HepG2 (cell line): ENCODE results near the gene STARD10. TPM values are rescaled to one million over a fixed set of nuclear protein-coding genes. Genes with fewer than 3 reads are reported as not detected.

Source experiments
- ATAC-seq: fragments of 200-7000 bp; cut with Tn5 transposase; 3 replicates; pipeline ENCODE4 v1.9.1; 2020; ENCODE audit warnings: mild to moderate bottlenecking, moderate library complexity
- BruUV-seq: library from RNA; stranded (reverse); fragments of 400-500 nt; replicated peaks from 2 replicates; lab custom pipeline; 2021; lab: Mats Ljungman, UMichigan
- CTCF ChIA-PET: fragments of 300-600 bp; formaldehyde crosslinking; extraction: SDS; loops from one replicate; lab custom pipeline; 2021; ENCODE audit warnings: low total read pairs, inconsistent platforms, low intra/inter-chr PET ratio; lab: Yijun Ruan, JAX
- POLR2A ChIA-PET: fragments of 350-600 bp; sonication (Branson Sonifier 250); formaldehyde crosslinking; loops from one replicate; lab custom pipeline; 2020; ENCODE audit warnings: antibody characterized with exemption, inconsistent platforms; lab: Yijun Ruan, JAX
- DNase-seq: peaks from one replicate; pipeline ENCODE4 v3.0.0-alpha.2; 2015; ENCODE audit warnings: low spot score
- FAIRE-seq: peaks from 3 replicates; lab custom pipeline; 2011; peaks lifted over from hg19 to GRCh38; lab: Jason Lieb, UNC
- H2AFZ ChIP-seq: one replicate; pipeline ENCODE4 v1.6.1; 2011; ENCODE audit warnings: low read length, inconsistent platforms
- H3K27ac ChIP-seq: fragments of 300-600 bp; 3 replicates; pipeline ENCODE4 v1.8.0; 2011; ENCODE audit warnings: mixed run types, mild to moderate bottlenecking, mixed read lengths, low read length, inconsistent platforms; ENCODE audit not compliant: insufficient read depth; ENCODE audit errors: extremely low read length
- H3K27me3 ChIP-seq, 2 experiments: fragments of 200-600 bp in 1 of 2; 2 replicates in 1 of 2; 3 replicates in 1 of 2; pipeline versions ENCODE4 v1.6.0 to v1.8.0; 2011; ENCODE audit warnings: low read length in 2 of 2, mild to moderate bottlenecking in 2 of 2, moderate library complexity in 2 of 2, inconsistent platforms in 1 of 2; ENCODE audit not compliant: insufficient read depth in 2 of 2, control insufficient read depth in 1 of 2
- H3K36me3 ChIP-seq, 2 experiments: fragments of 200-600 bp in 1 of 2; replicated peaks in 1 of 2; 2 replicates in 1 of 2; 3 replicates in 1 of 2; pipeline versions ENCODE4 v1.5.1 to v1.8.0; 2011; ENCODE audit warnings: low read length in 2 of 2, inconsistent platforms in 1 of 2; ENCODE audit not compliant: insufficient read depth in 2 of 2, control insufficient read depth in 1 of 2
- H3K4me1 ChIP-seq: 2 replicates; pipeline ENCODE4 v1.5.1; 2012; ENCODE audit warnings: low read length, inconsistent platforms; ENCODE audit not compliant: insufficient read depth
- H3K4me2 ChIP-seq: 2 replicates; pipeline ENCODE4 v1.6.0; 2011; ENCODE audit warnings: low read depth, low read length, inconsistent platforms
- H3K4me3 ChIP-seq, 3 experiments: fragments of 200-600 bp in 1 of 3; sonication (generic), shearing (Covaris generic) in 1 of 3; replicated peaks in 1 of 3; 2 replicates each; pipeline ENCODE4 v1.5.1; 2011 to 2016; ENCODE audit warnings: low read length in 3 of 3, inconsistent platforms in 2 of 3, low read depth in 2 of 3, mild to moderate bottlenecking in 2 of 3, control low read depth in 1 of 3, mixed read lengths in 1 of 3; ENCODE audit not compliant: insufficient read depth in 1 of 3
- H3K79me2 ChIP-seq: one replicate; pipeline ENCODE4 v1.6.1; 2011; ENCODE audit warnings: low read length, inconsistent platforms; ENCODE audit not compliant: insufficient read depth
- H3K9ac ChIP-seq: 2 replicates; pipeline ENCODE4 v1.6.0; 2011; ENCODE audit warnings: mild to moderate bottlenecking, low read depth, low read length, inconsistent platforms; ENCODE audit not compliant: insufficient read depth
- H3K9me3 ChIP-seq: 2 replicates; pipeline ENCODE4 v1.5.1; 2012; ENCODE audit warnings: mild to moderate bottlenecking, low read length
- H4K20me1 ChIP-seq: 2 replicates; pipeline ENCODE4 v1.6.0; 2011; ENCODE audit warnings: inconsistent platforms, mild to moderate bottlenecking, low read length, moderate library complexity; ENCODE audit not compliant: insufficient read depth
- BRCA1 ChIP-seq: sonication (generic); formaldehyde crosslinking; IDR thresholded peaks from 2 replicates; pipeline ENCODE4 v1.4.0; 2020; ENCODE audit warnings: missing genetic modification reagents
- CBX1 ChIP-seq: IDR thresholded peaks from one replicate; pipeline ENCODE4 v1.6.1; 2016; ENCODE audit warnings: antibody characterized with exemption, low read depth
- PCBP1 ChIP-seq: fragments of 200-400 bp; formaldehyde crosslinking; IDR thresholded peaks from 2 replicates; pipeline ENCODE4 v1.6.1; 2017; ENCODE audit warnings: mild to moderate bottlenecking, low read depth, low read length, borderline replicate concordance
- SCMH1 ChIP-seq: sonication (generic); formaldehyde crosslinking; IDR thresholded peaks from 2 replicates; pipeline ENCODE4 v1.9.0; 2021; ENCODE audit warnings: missing genetic modification reagents, mild to moderate bottlenecking, borderline replicate concordance
- SIX1 ChIP-seq: sonication (generic); formaldehyde crosslinking; IDR thresholded peaks from 2 replicates; pipeline ENCODE4 v1.4.0; 2020; ENCODE audit warnings: missing genetic modification reagents, borderline replicate concordance
- STAG1 ChIP-seq: sonication (generic); formaldehyde crosslinking; IDR thresholded peaks from 2 replicates; pipeline ENCODE4 v1.4.0; 2020; ENCODE audit warnings: missing genetic modification reagents
- TOE1 ChIP-seq: sonication (generic); formaldehyde crosslinking; IDR thresholded peaks from 2 replicates; pipeline ENCODE4 v1.4.0; 2020; ENCODE audit warnings: mild to moderate bottlenecking, missing genetic modification reagents
- ZBTB8A ChIP-seq: sonication (generic); formaldehyde crosslinking; IDR thresholded peaks from 2 replicates; pipeline ENCODE4 v1.4.0; 2020; ENCODE audit warnings: mild to moderate bottlenecking, low read depth, missing genetic modification reagents, borderline replicate concordance
- ZNF232 ChIP-seq: sonication (generic); formaldehyde crosslinking; IDR thresholded peaks from 2 replicates; pipeline ENCODE4 v1.4.0; 2020; ENCODE audit warnings: missing genetic modification reagents, borderline replicate concordance
- WGBS: methylation state at CpG from one replicate; pipeline ENCODE4 v1.1.6; 2017; ENCODE audit warnings: low lambda C conversion rate; 5-methylcytosine and 5-hydroxymethylcytosine counted together
- in situ Hi-C: cut with HindIII; loops from 2 replicates; pipeline ENCODE4 v1.10.0; 2017; ENCODE audit warnings: low pct_unique_long_range_greater_than_20kb; ENCODE audit not compliant: extremely low pct_ligation_motif_present
- intact Hi-C: fragments of 100-400 bp; cut with micrococcal nuclease; formaldehyde crosslinking; loops from one replicate; pipeline ENCODE4 v1.10.0; 2022; ENCODE audit not compliant: unreplicated experiment
- polyA plus RNA-seq, 8 experiments: library from polyadenylated mRNA; depleted of rRNA in 3 of 8; stranded (reverse) in 7 of 8; unstranded in 1 of 8; fragments of >200 nt; fragmentation: Illumina TruSeq in 4 of 8; extraction: Trizol in 4 of 8; gene quantifications; 2 replicates each; pipeline versions ENCODE4 v1.2.1 to v1.2.3, GENCODE V29; 2011 to 2016; ENCODE audit warnings: low read depth in 4 of 8, missing spikeins in 1 of 8, mixed read lengths in 1 of 8; ENCODE audit not compliant: insufficient read depth in 1 of 8
- total RNA-seq, 5 experiments: library from RNA; depleted of rRNA; stranded (reverse); fragments of >200 nt; fragmentation: Illumina TruSeq; extraction: Trizol; gene quantifications; 2 replicates each; pipeline ENCODE4 v1.2.3, GENCODE V29; 2016; ENCODE audit warnings: low read depth in 1 of 5
- TF ChIP-seq, protein P1 (sequence below): sonication (generic); formaldehyde crosslinking; IDR thresholded peaks from 2 replicates; pipeline ENCODE4 v1.5.0; 2020; ENCODE audit warnings: mild to moderate bottlenecking, missing genetic modification reagents, borderline replicate concordance

The STARD10 gene
- total and polyA plus RNA-seq, 2 of the 13 experiments (the other 11 are each of a cell fraction or from before 2014, with no cell fraction given) = 260 to 341 TPM

DNA sequence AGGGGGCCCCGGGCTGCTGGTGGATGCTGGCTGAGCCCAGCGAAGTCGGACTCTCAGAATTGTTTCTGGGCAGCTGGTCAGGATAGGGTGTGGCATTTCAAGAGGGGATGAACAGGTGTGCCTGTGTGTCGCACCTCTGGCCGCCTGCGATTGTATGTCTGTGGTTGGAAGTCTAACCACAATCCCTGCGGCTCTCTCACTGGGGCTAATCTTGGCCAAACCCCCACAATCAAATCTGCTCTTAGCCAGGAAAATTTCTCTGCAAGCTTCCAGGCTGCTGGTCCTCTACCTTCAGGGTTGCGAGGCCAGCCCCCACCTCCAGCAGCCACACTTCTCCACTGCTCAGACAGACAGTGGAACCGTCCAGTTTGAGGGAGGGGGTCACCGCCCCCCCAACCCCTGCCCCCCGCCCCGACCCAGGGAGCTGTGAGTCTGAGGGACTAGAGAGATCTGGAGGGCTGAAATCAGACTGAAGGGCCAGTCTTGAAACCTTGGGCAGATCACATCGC lies 21.3 kb upstream of the STARD10 start:
- H3K27ac ChIP-seq = no peak overlapping the region
- no peak for ATAC-seq
- peak overlapping the region; percentile 73 to 90 (median 82) for H3K4me3 ChIP-seq
- ChIA-PET POLR2A (interaction anchor here (0.6 to 1.5 kb wide), 2 partner anchors 14 to 32 kb away, joined by 3 read pairs; no protein-coding TSS in a partner anchor), CTCF (interaction anchor here (3.6 kb wide), 1 partner anchor 90 kb away, joined by 25 read pairs; no protein-coding TSS in a partner anchor)
- no peak overlapping the region for H2AFZ ChIP-seq
- TF ChIP-seq SCMH1 (CRISPR knock-in tag) (no peak), PCBP1 (0 out of 2 replicates have a peak, but pooled peaks have one; percentile 24)
- H4K20me1 ChIP-seq = no peaks in the 10 kb centered on the region
- no peaks in the 10 kb centered on the region for H3K9me3 ChIP-seq
- intact Hi-C loops (no loop called here), in situ Hi-C loops (no loop called here)
- H3K36me3 ChIP-seq = peaks cover 0 to 2% of the 10 kb centered on the region in 2 experiments; a peak in 2 of 5 replicates
- no peaks in the 10 kb centered on the region; a peak in 1 of 5 replicates for H3K27me3 ChIP-seq
- peaks cover 20% of the 10 kb centered on the region for H3K79me2 ChIP-seq
- peak overlapping the region; percentile 99 for H3K4me2 ChIP-seq
- BruUV-seq = no TSS peak
- FAIRE-seq = no peak
- no peak for DNase-seq
- 24% methylated on average over 4 of the region's 13 CpGs for WGBS
- H3K9ac ChIP-seq = peak overlapping the region; percentile 91
- peaks cover 37% of the 10 kb centered on the region for H3K4me1 ChIP-seq

DNA sequence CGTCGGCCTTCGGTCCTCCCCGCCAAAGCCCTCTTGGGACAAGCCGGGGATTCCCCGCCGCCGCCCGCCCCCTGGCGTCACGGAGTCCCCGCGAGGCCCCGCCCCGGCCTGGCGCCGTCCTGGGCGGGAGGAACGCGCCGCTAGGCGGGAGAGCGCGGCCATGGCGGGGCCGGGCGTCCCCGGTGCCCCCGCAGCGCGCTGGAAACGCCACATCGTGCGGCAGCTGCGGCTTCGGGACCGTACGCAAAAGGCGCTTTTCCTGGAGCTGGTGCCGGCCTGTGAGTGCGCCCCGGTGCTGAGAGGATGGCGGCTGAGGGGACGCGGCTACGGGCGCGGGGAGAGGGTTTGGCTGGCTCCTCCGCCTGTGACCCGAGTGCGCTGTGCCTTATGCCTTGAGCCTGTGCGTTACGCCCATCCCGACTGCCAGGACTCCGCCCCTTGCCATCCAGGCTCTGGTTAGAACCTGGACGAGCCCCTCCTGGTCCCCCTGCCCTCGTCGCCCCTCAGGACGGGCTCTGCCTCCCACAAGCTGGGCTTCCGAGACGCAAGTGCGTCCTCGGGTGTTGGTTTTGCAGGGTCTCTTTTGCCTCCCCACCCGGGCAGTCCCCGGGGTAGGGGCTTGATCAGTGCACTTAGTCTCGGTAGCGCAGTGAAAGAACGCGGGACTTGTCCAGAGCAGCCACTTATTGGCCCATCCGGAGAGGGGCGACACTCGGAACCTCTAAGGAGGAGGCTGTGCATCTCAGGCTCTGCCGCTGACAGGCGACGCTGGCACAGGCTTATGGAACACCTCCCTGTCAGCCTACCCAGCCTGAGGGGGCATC lies 20.7 kb upstream of the STARD10 start, which contains the start of gene ATG16L2:
Gene ATG16L2, plus strand, starts transcription at position 126 of the 824 bp plus-strand sequence. Its CDS starts 35 bp downstream, at position 161.
- peak within 1 kb of the TSS; percentile 73 to 90 (median 82) for H3K4me3 ChIP-seq
- POLR2A ChIA-PET = interaction anchor here (1.5 kb wide), 1 partner anchor 14 kb away, joined by 3 read pairs; no protein-coding TSS in a partner anchor
- ATAC-seq (peak; percentile 83), FAIRE-seq (no peak), DNase-seq (peak; percentile 64)
- in situ Hi-C loops (no loop called here), intact Hi-C loops (no loop called here)
- H3K4me2 ChIP-seq = peak within 1 kb of the TSS; percentile 99
- peak within 1 kb of the TSS; percentile 91 for H3K9ac ChIP-seq
- H3K27me3 ChIP-seq = no peaks in the 10 kb centered on the region; a peak in 1 of 5 replicates
- peaks cover 37% of the 10 kb centered on the region for H3K4me1 ChIP-seq
- CTCF ChIA-PET = interaction anchor here (3.6 kb wide), 1 partner anchor 89 kb away, joined by 25 read pairs; no protein-coding TSS in a partner anchor
- WGBS = 0% methylated on average over 2 of the region's 75 CpGs
- H3K36me3 ChIP-seq = peaks cover 0 to 2% of the 10 kb centered on the region in 2 experiments; a peak in 2 of 5 replicates
- H4K20me1 ChIP-seq = no peaks in the 10 kb centered on the region
- peak within 1 kb of the TSS; percentile 94 for H3K27ac ChIP-seq
- H3K9me3 ChIP-seq = no peaks in the 10 kb centered on the region
- H2AFZ ChIP-seq = peak within 1 kb of the TSS; percentile 44
- BruUV-seq = TSS peak; percentile 56
- peaks cover 20% of the 10 kb centered on the region for H3K79me2 ChIP-seq
- no peak for TF ChIP-seq SIX1 (CRISPR knock-in tag)
- no peak; the same call in 1 of the 2 replicates for TF ChIP-seq BRCA1 (CRISPR knock-in tag)
- TF ChIP-seq ZNF232 (CRISPR knock-in tag) = 0 out of 2 replicates have a peak, but pooled peaks have one; percentile 36
- TF ChIP-seq, protein P1, sequence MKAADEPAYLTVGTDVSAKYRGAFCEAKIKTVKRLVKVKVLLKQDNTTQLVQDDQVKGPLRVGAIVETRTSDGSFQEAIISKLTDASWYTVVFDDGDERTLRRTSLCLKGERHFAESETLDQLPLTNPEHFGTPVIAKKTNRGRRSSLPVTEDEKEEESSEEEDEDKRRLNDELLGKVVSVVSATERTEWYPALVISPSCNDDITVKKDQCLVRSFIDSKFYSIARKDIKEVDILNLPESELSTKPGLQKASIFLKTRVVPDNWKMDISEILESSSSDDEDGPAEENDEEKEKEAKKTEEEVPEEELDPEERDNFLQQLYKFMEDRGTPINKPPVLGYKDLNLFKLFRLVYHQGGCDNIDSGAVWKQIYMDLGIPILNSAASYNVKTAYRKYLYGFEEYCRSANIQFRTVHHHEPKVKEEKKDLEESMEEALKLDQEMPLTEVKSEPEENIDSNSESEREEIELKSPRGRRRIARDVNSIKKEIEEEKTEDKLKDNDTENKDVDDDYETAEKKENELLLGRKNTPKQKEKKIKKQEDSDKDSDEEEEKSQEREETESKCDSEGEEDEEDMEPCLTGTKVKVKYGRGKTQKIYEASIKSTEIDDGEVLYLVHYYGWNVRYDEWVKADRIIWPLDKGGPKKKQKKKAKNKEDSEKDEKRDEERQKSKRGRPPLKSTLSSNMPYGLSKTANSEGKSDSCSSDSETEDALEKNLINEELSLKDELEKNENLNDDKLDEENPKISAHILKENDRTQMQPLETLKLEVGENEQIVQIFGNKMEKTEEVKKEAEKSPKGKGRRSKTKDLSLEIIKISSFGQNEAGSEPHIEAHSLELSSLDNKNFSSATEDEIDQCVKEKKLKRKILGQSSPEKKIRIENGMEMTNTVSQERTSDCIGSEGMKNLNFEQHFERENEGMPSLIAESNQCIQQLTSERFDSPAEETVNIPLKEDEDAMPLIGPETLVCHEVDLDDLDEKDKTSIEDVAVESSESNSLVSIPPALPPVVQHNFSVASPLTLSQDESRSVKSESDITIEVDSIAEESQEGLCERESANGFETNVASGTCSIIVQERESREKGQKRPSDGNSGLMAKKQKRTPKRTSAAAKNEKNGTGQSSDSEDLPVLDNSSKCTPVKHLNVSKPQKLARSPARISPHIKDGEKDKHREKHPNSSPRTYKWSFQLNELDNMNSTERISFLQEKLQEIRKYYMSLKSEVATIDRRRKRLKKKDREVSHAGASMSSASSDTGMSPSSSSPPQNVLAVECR (CRISPR knock-in tag) = peak; percentile 85; the same call in 1 of the 2 replicates
- no peak; the same call in 1 of the 2 replicates for TF ChIP-seq TOE1 (CRISPR knock-in tag)
- peak; percentile 40; the same call in 1 of the 2 replicates for TF ChIP-seq STAG1 (CRISPR knock-in tag)
- TF ChIP-seq ZBTB8A (CRISPR knock-in tag) = no peak
- no peak for TF ChIP-seq CBX1
